GM13976 (cell line): Measurements from ENCODE around the gene ACTC1.
"Not testable (repeated sequence)": the region's sequence is repeated elsewhere in the genome, so short reads cannot be mapped to it uniquely, and the experiment has no call there.

ENCODE experiments used
- DNase-seq: peaks from one replicate; pipeline ENCODE4 v3.0.0; 2012; ENCODE audit warnings: low spot score
- in situ Hi-C: fragments of 300-500 bp; cut with MboI; formaldehyde crosslinking; loops from one replicate; pipeline ENCODE4 v1.12.0; 2022; ENCODE audit warnings: low sequenced_read_pairs, mixed read lengths, inconsistent platforms; ENCODE audit not compliant: unreplicated experiment
- TF ChIP-seq, protein P1 (sequence below): IDR thresholded peaks from 2 replicates; pipeline ENCODE4 v1.5.1; 2012; ENCODE audit warnings: borderline replicate concordance, mild to moderate bottlenecking; ENCODE audit not compliant: insufficient read depth; ENCODE audit errors: extremely low read depth, missing control alignments, control extremely low read depth

ACTC1 gene

DNA sequence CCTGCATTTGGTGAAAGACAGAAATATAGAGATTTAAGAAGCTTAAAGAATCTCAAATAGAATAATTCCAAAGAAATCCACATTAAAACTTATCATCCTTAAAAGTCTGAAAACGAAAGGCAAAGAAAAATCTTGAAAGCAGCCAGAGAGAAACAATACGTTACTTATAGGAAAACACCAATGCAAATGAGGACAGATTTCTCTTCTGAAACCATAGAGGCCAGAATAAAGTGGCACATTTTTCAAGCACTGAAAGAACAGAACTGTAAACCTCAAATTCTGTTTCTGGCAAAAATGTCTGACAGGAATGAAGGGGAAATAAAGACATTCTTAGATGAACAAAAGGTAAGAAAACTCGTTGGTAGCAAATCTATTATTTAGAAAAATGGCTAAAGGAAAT lies 13.8 kb upstream of the ACTC1 start:
- DNase-seq: no peak
- in situ Hi-C loops: no loop called here
- TF ChIP-seq, protein P1, sequence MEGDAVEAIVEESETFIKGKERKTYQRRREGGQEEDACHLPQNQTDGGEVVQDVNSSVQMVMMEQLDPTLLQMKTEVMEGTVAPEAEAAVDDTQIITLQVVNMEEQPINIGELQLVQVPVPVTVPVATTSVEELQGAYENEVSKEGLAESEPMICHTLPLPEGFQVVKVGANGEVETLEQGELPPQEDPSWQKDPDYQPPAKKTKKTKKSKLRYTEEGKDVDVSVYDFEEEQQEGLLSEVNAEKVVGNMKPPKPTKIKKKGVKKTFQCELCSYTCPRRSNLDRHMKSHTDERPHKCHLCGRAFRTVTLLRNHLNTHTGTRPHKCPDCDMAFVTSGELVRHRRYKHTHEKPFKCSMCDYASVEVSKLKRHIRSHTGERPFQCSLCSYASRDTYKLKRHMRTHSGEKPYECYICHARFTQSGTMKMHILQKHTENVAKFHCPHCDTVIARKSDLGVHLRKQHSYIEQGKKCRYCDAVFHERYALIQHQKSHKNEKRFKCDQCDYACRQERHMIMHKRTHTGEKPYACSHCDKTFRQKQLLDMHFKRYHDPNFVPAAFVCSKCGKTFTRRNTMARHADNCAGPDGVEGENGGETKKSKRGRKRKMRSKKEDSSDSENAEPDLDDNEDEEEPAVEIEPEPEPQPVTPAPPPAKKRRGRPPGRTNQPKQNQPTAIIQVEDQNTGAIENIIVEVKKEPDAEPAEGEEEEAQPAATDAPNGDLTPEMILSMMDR: no peak

DNA sequence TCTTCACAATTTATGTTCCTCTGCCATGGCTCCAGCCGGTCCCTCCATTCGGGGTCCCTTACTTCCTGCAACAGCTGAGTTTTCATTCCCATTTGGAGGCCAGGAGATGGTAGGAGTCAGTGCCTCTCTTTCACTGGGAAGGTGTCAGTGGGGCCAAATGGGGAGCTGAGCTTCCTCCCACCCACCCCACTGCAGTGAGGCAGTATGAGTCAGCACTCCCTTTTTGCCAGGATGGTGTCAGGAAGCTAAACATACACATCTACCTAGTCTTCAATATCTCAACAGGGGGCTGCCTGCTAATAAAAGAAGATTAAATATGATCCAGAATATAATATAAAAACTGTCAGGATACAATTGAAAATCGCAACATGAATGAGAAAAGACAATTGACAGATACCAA lies 12.7 kb upstream of the ACTC1 start:
- TF ChIP-seq, protein P1: no peak
- in situ Hi-C loops: no loop called here
- DNase-seq: no peak

DNA sequence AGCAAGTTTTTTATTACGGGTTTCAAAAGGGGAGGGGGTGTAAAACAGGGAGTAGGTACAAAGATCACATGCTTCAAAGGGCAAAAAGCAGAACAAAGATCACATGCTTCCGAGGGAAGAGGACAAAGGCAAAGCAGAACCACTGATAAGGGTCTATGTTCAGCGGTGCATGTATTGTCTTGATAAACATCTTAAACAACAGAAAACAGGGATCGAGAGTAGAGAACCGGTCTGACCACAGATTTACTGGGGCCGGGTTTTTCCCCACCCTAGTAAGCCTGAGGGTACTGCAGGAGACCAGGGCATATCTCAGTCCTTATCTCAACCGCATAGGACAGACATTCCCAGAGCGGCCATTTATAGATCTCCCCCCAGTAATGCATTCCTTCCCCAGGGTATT lies 11.9 kb upstream of the ACTC1 start:
- DNase-seq, in situ Hi-C loops: not testable (repeated sequence)

DNA sequence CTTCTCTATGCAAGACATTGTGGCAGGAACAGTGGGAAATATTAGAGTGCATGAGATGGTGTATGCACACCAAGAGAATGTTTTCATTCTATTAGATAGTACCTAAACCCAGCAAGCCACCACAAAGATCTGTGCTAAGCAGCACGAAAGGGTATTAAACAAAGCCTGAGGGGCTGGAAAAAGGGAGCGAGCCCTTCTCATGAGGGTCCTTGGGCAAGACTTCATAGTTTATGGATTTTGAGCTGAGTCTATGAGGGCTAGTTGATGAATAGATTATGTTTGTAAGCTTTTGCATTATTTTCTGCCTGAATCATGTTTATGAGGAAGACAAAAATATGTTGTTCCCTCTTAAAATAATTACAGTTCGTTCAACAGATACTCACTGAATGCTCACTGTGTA lies 9.4 kb upstream of the ACTC1 start:
- in situ Hi-C loops: no loop called here
- DNase-seq: no peak
- TF ChIP-seq, protein P1: no peak

DNA sequence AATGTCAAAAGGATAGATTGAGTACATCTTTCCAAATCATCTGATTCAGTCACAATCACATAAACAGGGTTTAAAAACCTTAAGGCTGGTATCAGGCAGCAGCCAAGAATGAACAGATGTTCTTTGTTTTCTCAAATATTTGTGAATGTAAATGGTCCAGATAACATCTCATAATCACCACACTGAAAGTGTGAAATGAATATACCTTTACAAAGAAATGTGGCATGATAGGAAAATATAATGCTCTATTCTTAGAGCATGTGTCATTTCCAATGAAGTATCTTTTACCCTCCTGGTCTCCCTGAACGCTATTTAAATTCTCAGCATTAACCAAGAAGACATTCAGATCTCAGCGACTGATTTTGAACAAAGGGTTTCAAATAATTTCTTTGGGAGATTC lies 8.8 kb upstream of the ACTC1 start:
- DNase-seq: no peak
- TF ChIP-seq, protein P1: no peak
- in situ Hi-C loops: no loop called here

DNA sequence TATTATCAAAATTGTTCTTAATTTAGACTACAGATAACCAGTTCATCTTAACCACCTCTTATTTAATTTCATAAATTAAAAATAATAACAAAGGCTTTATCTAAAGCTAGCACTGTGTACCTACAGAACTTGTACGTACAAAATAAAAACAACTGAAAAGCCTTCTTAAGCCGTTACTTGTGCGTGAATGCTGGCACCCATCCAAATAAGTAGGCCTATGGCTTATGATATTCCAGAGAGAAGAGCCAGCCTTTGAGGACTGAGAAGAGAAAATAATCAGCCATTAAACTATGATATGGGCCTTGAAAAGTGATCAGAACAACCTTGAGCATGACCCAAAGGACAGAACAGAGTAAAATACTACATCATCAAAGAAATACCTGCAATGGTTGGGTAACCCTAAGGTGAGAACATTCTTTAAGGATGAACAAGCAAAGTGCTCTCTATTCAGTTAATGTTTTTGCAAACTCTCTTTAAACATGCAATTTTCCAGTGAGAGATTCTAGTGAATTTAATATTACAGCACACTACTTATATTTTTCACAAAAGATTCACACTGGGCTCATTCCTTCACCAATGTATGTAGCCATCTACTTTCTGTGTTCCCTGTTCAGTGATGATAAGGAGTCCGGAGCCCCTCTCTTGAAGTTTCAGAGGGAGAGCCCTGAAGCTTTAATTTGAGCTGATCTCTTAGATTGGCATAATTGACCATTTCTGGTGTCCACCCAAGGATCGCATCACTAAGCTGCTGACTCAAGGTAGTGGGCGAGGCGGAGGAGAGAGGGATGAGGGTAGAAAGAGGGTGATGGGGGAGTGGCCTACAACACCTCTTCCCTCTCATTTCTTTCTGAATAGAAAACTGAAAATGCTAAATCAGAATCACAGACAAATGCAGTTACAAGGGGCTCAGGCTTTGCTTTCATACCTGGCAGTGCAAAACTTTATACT lies 7.7 kb upstream of the ACTC1 start:
- no peak for DNase-seq
- TF ChIP-seq, protein P1: no peak
- in situ Hi-C loops: no loop called here

DNA sequence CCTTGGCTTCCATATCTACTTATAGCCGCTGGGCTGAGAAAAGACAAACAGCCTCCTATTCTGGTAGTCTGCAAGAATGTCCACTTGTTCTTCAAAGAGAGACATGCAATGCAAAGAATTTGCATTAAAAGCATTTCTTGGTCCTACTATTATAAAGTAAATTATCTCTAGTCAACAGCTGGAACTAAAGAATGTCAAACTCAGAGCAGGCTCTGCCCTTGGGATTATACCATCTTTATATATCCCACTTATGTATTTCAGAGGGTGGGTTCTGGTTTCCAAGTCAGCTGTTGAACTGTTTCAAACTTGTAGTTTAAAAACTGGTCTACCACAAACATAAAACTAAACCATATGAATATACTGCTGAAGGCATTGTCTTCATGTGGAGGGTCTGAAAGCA lies 7.0 kb upstream of the ACTC1 start:
- TF ChIP-seq, protein P1: no peak
- in situ Hi-C loops: no loop called here
- no peak for DNase-seq
